IMR-90 (cell line): ENCODE measurements around the gene NBPF8.
"Not testable (repeated sequence)": the region's sequence is repeated elsewhere in the genome, so short reads cannot be mapped to it uniquely, and the experiment has no call there.

ENCODE experiments used
- CEBPB ChIP-seq: IDR thresholded peaks from 2 replicates; pipeline ENCODE4 v1.6.1; 2012; ENCODE audit warnings: low read depth, low read length, improper control_type of control experiment
- CTCF ChIP-seq: conservative IDR thresholded peaks from 2 replicates; pipeline ENCODE4 v1.5.1; 2012; ENCODE audit warnings: mild to moderate bottlenecking, low read depth, low read length, improper control_type of control experiment
- NFE2L2 ChIP-seq: fragments of 150-350 bp; IDR thresholded peaks from 2 replicates; pipeline ENCODE4 v1.6.1; 2016; ENCODE audit warnings: low read depth, mild to moderate bottlenecking, low read length
- POLR2A ChIP-seq: IDR thresholded peaks from 2 replicates; pipeline ENCODE4 v1.6.1; 2012; ENCODE audit warnings: mild to moderate bottlenecking, low read depth, low read length

- not testable (repeated sequence) for TF ChIP-seq CTCF, POLR2A, CEBPB, NFE2L2
Measured at GRCh38 chr1:120414911-120415480, at the start of gene NBPF8.
